ENCODE data around the gene ACVR2B. TPM values are rescaled to one million over a fixed set of nuclear protein-coding genes. Genes with fewer than 3 reads are reported as not detected.

Gene ACVR2B
- total RNA-seq, 4 donors from 2014 or later: 3.1 to 13.8 (median 9.4) TPM

- DNase-seq: no peak
- no peak overlapping the region for H3K4me3 ChIP-seq
- no peaks in the 10 kb centered on the region for H3K27me3 ChIP-seq
- H3K4me1 ChIP-seq: no peaks in the 10 kb centered on the region
- no peak for TF ChIP-seq CTCF (IDR thresholded peaks at IDR 0.05)
- TF ChIP-seq POLR2A (IDR thresholded peaks at IDR 0.05): no peak
- intact Hi-C loops (cut with DNase I; ENCODE audit: low total_unique reads): no loop called here
- H3K9me3 ChIP-seq: no peaks in the 10 kb centered on the region
- no peak overlapping the region for H3K27ac ChIP-seq
- no peaks in the 10 kb centered on the region for H3K36me3 ChIP-seq
Observed at GRCh38 chr3:38524141-38524739, 70.5 kb downstream of the ACVR2B start.

GRCh38 chr3:38526792-38527191 is 73.1 kb downstream of the ACVR2B start:
- Histone ChIP-seq H3K4me3 (no peak overlapping the region), H3K27ac (no peak overlapping the region), H3K27me3 (no peaks in the 10 kb centered on the region), H3K9me3 (no peaks in the 10 kb centered on the region), H3K4me1 (no peaks in the 10 kb centered on the region), H3K36me3 (no peaks in the 10 kb centered on the region)
- DNase-seq: no peak
- intact Hi-C loops (cut with DNase I; ENCODE audit: low total_unique reads): no loop called here
- TF ChIP-seq POLR2A (IDR thresholded peaks at IDR 0.05): no peak
- no peak for TF ChIP-seq CTCF (IDR thresholded peaks at IDR 0.05)

GRCh38 chr3:38528457-38528856 is 74.8 kb downstream of the ACVR2B start:
- Histone ChIP-seq H3K9me3 (no peaks in the 10 kb centered on the region), H3K27me3 (no peaks in the 10 kb centered on the region), H3K4me1 (no peaks in the 10 kb centered on the region), H3K27ac (no peak overlapping the region), H3K4me3 (no peak overlapping the region), H3K36me3 (no peaks in the 10 kb centered on the region)
- intact Hi-C loops (cut with DNase I; ENCODE audit: low total_unique reads): no loop called here
- TF ChIP-seq POLR2A (IDR thresholded peaks at IDR 0.05) (no peak), CTCF (IDR thresholded peaks at IDR 0.05) (no peak)
- no peak for DNase-seq

- H3K27ac ChIP-seq: no peak overlapping the region
- TF ChIP-seq CTCF (IDR thresholded peaks at IDR 0.05) (no peak), POLR2A (IDR thresholded peaks at IDR 0.05) (no peak)
- no peaks in the 10 kb centered on the region for H3K36me3 ChIP-seq
- no peak overlapping the region for H3K4me3 ChIP-seq
- no peaks in the 10 kb centered on the region for H3K9me3 ChIP-seq
- intact Hi-C loops (cut with DNase I; ENCODE audit: low total_unique reads): no loop called here
- no peaks in the 10 kb centered on the region for H3K4me1 ChIP-seq
- no peak for DNase-seq
- H3K27me3 ChIP-seq: no peaks in the 10 kb centered on the region
Observed at GRCh38 chr3:38532529-38532928, 78.8 kb downstream of the ACVR2B start.

GRCh38 chr3:38533285-38533976 is 79.7 kb downstream of the ACVR2B start:
- Histone ChIP-seq H3K36me3 (no peaks in the 10 kb centered on the region), H3K4me3 (no peak overlapping the region), H3K27me3 (no peaks in the 10 kb centered on the region), H3K27ac (no peak overlapping the region), H3K4me1 (no peaks in the 10 kb centered on the region), H3K9me3 (no peaks in the 10 kb centered on the region)
- intact Hi-C loops (cut with DNase I; ENCODE audit: low total_unique reads): no loop called here
- DNase-seq: no peak
- TF ChIP-seq CTCF (IDR thresholded peaks at IDR 0.05): no peak
- TF ChIP-seq POLR2A (IDR thresholded peaks at IDR 0.05): no peak
